Measurements from ENCODE around the gene PTH.

PTH gene

GRCh38 chr11:13468750-13469149, 27.0 kb downstream of the PTH start:
- Histone ChIP-seq H3K27me3 (ENCODE audit: low read depth) (no peaks in the 10 kb centered on the region), H3K36me3 (replicated peaks) (no peaks in the 10 kb centered on the region), H3K4me1 (peaks cover 14% of the 10 kb centered on the region), H3K4me3 (no peak overlapping the region), H3K9me3 (0 out of 2 replicates have a peak, but pooled peaks cover 2% of the 10 kb centered on the region)
- in situ Hi-C loops (cut with MboI; ENCODE audit: low sequenced_read_pairs), result no loop called here
- no peak for DNase-seq (ENCODE audit: low spot score in 2 of 2)

GRCh38 chr11:13465909-13466371, 29.9 kb downstream of the PTH start:
- in situ Hi-C loops (cut with MboI; ENCODE audit: low sequenced_read_pairs), result no loop called here
- H3K4me3 ChIP-seq, result no peak overlapping the region
- 0 out of 2 replicates have a peak, but pooled peaks cover 2% of the 10 kb centered on the region for H3K9me3 ChIP-seq
- peak; percentile 34 to 62 for DNase-seq (ENCODE audit: low spot score in 2 of 2)
- H3K27me3 ChIP-seq (ENCODE audit: low read depth), result no peaks in the 10 kb centered on the region
- H3K4me1 ChIP-seq, result peaks cover 9% of the 10 kb centered on the region
- no peaks in the 10 kb centered on the region for H3K36me3 ChIP-seq (replicated peaks)

- H3K4me1 ChIP-seq, result peaks cover 9% of the 10 kb centered on the region
- DNase-seq (ENCODE audit: low spot score in 2 of 2), result peak; percentile 62 to 68
- peak overlapping the region; percentile 85 for H3K4me3 ChIP-seq
- no peaks in the 10 kb centered on the region for H3K27me3 ChIP-seq (ENCODE audit: low read depth)
- in situ Hi-C loops (cut with MboI; ENCODE audit: low sequenced_read_pairs), result no loop called here
- no peaks in the 10 kb centered on the region for H3K9me3 ChIP-seq
- no peaks in the 10 kb centered on the region for H3K36me3 ChIP-seq (replicated peaks)
These were observed 32.0 kb downstream of the PTH start for GRCh38 chr11:13463779-13464290.

- no peaks in the 10 kb centered on the region for H3K9me3 ChIP-seq
- H3K27me3 ChIP-seq (ENCODE audit: low read depth), result no peaks in the 10 kb centered on the region
- DNase-seq (ENCODE audit: low spot score in 2 of 2), result peak; percentile 88 to 92
- in situ Hi-C loops (cut with MboI; ENCODE audit: low sequenced_read_pairs), result no loop called here
- peak within 1 kb of the TSS; percentile 85 for H3K4me3 ChIP-seq
- H3K36me3 ChIP-seq (replicated peaks), result no peaks in the 10 kb centered on the region
- peaks cover 9% of the 10 kb centered on the region for H3K4me1 ChIP-seq
These were observed 32.7 kb downstream of the PTH start, which contains the start of gene BTBD10 for GRCh38 chr11:13462901-13463778. BTBD10 (minus strand) TSS chr11:13463222; CDS start chr11:13445124, 18,098 bp downstream.

GRCh38 chr11:13462311-13462900, 33.4 kb downstream of the PTH start:
- no peaks in the 10 kb centered on the region for H3K27me3 ChIP-seq (ENCODE audit: low read depth)
- in situ Hi-C loops (cut with MboI; ENCODE audit: low sequenced_read_pairs), result no loop called here
- no peaks in the 10 kb centered on the region for H3K36me3 ChIP-seq (replicated peaks)
- peak overlapping the region; percentile 85 for H3K4me3 ChIP-seq
- no peaks in the 10 kb centered on the region for H3K9me3 ChIP-seq
- peak; percentile 36 to 84 for DNase-seq (ENCODE audit: low spot score in 2 of 2)
- H3K4me1 ChIP-seq, result peaks cover 9% of the 10 kb centered on the region

GRCh38 chr11:13461291-13461690, 34.5 kb downstream of the PTH start:
- Histone ChIP-seq H3K4me3 (no peak overlapping the region), H3K9me3 (no peaks in the 10 kb centered on the region), H3K36me3 (replicated peaks) (no peaks in the 10 kb centered on the region), H3K4me1 (peaks cover 9% of the 10 kb centered on the region), H3K27me3 (ENCODE audit: low read depth) (no peaks in the 10 kb centered on the region)
- no peak for DNase-seq (ENCODE audit: low spot score in 2 of 2)
- in situ Hi-C loops (cut with MboI; ENCODE audit: low sequenced_read_pairs), result no loop called here

- in situ Hi-C loops (cut with MboI; ENCODE audit: low sequenced_read_pairs), result no loop called here
- Histone ChIP-seq H3K36me3 (replicated peaks) (no peaks in the 10 kb centered on the region; the same call in 1 of the 2 replicates), H3K4me3 (no peak overlapping the region), H3K27me3 (ENCODE audit: low read depth) (no peaks in the 10 kb centered on the region), H3K4me1 (peaks cover 5% of the 10 kb centered on the region), H3K9me3 (no peaks in the 10 kb centered on the region)
- no peak for DNase-seq (ENCODE audit: low spot score in 2 of 2)
These were observed 44.9 kb downstream of the PTH start for GRCh38 chr11:13450832-13451397.

- in situ Hi-C loops (cut with MboI; ENCODE audit: low sequenced_read_pairs), result no loop called here
- H3K9me3 ChIP-seq, result no peaks in the 10 kb centered on the region
- no peaks in the 10 kb centered on the region; the same call in 1 of the 2 replicates for H3K36me3 ChIP-seq (replicated peaks)
- peaks cover 5% of the 10 kb centered on the region for H3K4me1 ChIP-seq
- H3K27me3 ChIP-seq (ENCODE audit: low read depth), result no peaks in the 10 kb centered on the region
- no peak for DNase-seq (ENCODE audit: low spot score in 2 of 2)
- no peak overlapping the region for H3K4me3 ChIP-seq
These were observed 46.3 kb downstream of the PTH start for GRCh38 chr11:13449522-13449921.

GRCh38 chr11:13448876-13449275, 46.9 kb downstream of the PTH start:
- no peaks in the 10 kb centered on the region; the same call in 1 of the 2 replicates for H3K36me3 ChIP-seq (replicated peaks)
- H3K27me3 ChIP-seq (ENCODE audit: low read depth), result no peaks in the 10 kb centered on the region
- no peak for DNase-seq (ENCODE audit: low spot score in 2 of 2)
- H3K4me1 ChIP-seq, result peaks cover 5% of the 10 kb centered on the region
- in situ Hi-C loops (cut with MboI; ENCODE audit: low sequenced_read_pairs), result no loop called here
- H3K4me3 ChIP-seq, result no peak overlapping the region
- no peaks in the 10 kb centered on the region for H3K9me3 ChIP-seq

GRCh38 chr11:13446444-13446843, 49.4 kb downstream of the PTH start:
- in situ Hi-C loops (cut with MboI; ENCODE audit: low sequenced_read_pairs), result no loop called here
- Histone ChIP-seq H3K9me3 (no peaks in the 10 kb centered on the region), H3K36me3 (replicated peaks) (no peaks in the 10 kb centered on the region; the same call in 1 of the 2 replicates), H3K27me3 (ENCODE audit: low read depth) (no peaks in the 10 kb centered on the region), H3K4me3 (no peak overlapping the region), H3K4me1 (no peaks in the 10 kb centered on the region)
- no peak for DNase-seq (ENCODE audit: low spot score in 2 of 2)

GRCh38 chr11:13445588-13445987, 50.2 kb downstream of the PTH start:
- no peak for DNase-seq (ENCODE audit: low spot score in 2 of 2)
- no peaks in the 10 kb centered on the region for H3K27me3 ChIP-seq (ENCODE audit: low read depth)
- H3K9me3 ChIP-seq, result no peaks in the 10 kb centered on the region
- H3K4me3 ChIP-seq, result no peak overlapping the region
- in situ Hi-C loops (cut with MboI; ENCODE audit: low sequenced_read_pairs), result no loop called here
- no peaks in the 10 kb centered on the region; the same call in 1 of the 2 replicates for H3K36me3 ChIP-seq (replicated peaks)
- no peaks in the 10 kb centered on the region for H3K4me1 ChIP-seq

Data from HAP-1 (cell line).